Hepatocyte (in vitro differentiated cells): ENCODE measurements around the gene RBM23. TPM values are rescaled to one million over a fixed set of nuclear protein-coding genes. Genes with fewer than 3 reads are reported as not detected.

Experiments
- DNase-seq: peaks from one replicate; pipeline ENCODE4 v3.0.0-alpha.2; 2016; ENCODE audit warnings: low spot score
- H2AFZ ChIP-seq: fragments of 200-600 bp; sonication (generic); 2 replicates; pipeline ENCODE4 v1.6.0; 2016; ENCODE audit warnings: antibody characterized with exemption, mild to moderate bottlenecking
- H3K27ac ChIP-seq: fragments of 200-600 bp; sonication (generic); 2 replicates; pipeline ENCODE4 v1.5.1; 2016; ENCODE audit warnings: mild to moderate bottlenecking
- H3K27me3 ChIP-seq: fragments of 200-600 bp; sonication (generic); 2 replicates; pipeline ENCODE4 v1.6.1; 2016
- H3K36me3 ChIP-seq: fragments of 200-600 bp; sonication (generic); replicated peaks from 2 replicates; pipeline ENCODE4 v1.5.1; 2016; ENCODE audit warnings: low read depth; ENCODE audit not compliant: insufficient read depth
- H3K4me1 ChIP-seq: fragments of 200-600 bp; sonication (generic); 2 replicates; pipeline ENCODE4 v1.5.1; 2016; ENCODE audit warnings: mild to moderate bottlenecking, moderate library complexity; ENCODE audit not compliant: insufficient read depth
- H3K4me2 ChIP-seq: fragments of 200-600 bp; sonication (generic); 2 replicates; pipeline ENCODE4 v1.6.0; 2016
- H3K4me3 ChIP-seq: fragments of 200-600 bp; sonication (generic); 2 replicates; pipeline ENCODE4 v1.5.1; 2016; ENCODE audit warnings: mild to moderate bottlenecking
- H3K79me2 ChIP-seq: fragments of 200-600 bp; sonication (generic); 2 replicates; pipeline ENCODE4 v1.6.0; 2017; ENCODE audit warnings: mild to moderate bottlenecking
- H3K9me2 ChIP-seq: fragments of 200-600 bp; sonication (generic); replicated peaks from 2 replicates; pipeline ENCODE4 v1.6.0; 2017; ENCODE audit warnings: mild to moderate bottlenecking; ENCODE audit not compliant: insufficient read depth
- H3K9me3 ChIP-seq: fragments of 200-600 bp; sonication (generic); 2 replicates; pipeline ENCODE4 v1.5.1; 2016; ENCODE audit warnings: low read depth, mild to moderate bottlenecking
- H4K20me1 ChIP-seq: fragments of 200-600 bp; sonication (generic); 2 replicates; pipeline ENCODE4 v1.6.0; 2016; ENCODE audit warnings: mild to moderate bottlenecking; ENCODE audit not compliant: insufficient read depth, poor library complexity, severe bottlenecking
- CTCF ChIP-seq: fragments of 200-600 bp; sonication (generic); IDR thresholded peaks from 2 replicates; pipeline ENCODE4 v1.5.1; 2016; ENCODE audit warnings: antibody characterized with exemption, mild to moderate bottlenecking; ENCODE audit not compliant: poor library complexity
- EZH2 ChIP-seq: fragments of 200-600 bp; sonication (generic); IDR thresholded peaks from 2 replicates; pipeline ENCODE4 v1.6.1; 2016; ENCODE audit warnings: antibody characterized with exemption, mild to moderate bottlenecking, borderline replicate concordance
- EZH2phosphoT487 ChIP-seq: fragments of 200-600 bp; sonication (generic); IDR thresholded peaks from one replicate; pipeline ENCODE4 v1.6.1; 2018; ENCODE audit warnings: antibody characterized with exemption, mild to moderate bottlenecking, low read depth, moderate library complexity; ENCODE audit not compliant: unreplicated experiment, severe bottlenecking
- WGBS: methylation state at CpG from one replicate; pipeline ENCODE4 v1.1.6; 2016; ENCODE audit warnings: low lambda C conversion rate; ENCODE audit errors: missing lambda C conversion rate; 5-methylcytosine and 5-hydroxymethylcytosine counted together
- polyA plus RNA-seq: library from polyadenylated mRNA; unstranded; fragments of >200 nt; fragmentation: Nextera tagmentation; extraction: Ambion mirVana; gene quantifications from 2 replicates; pipeline ENCODE4 v1.2.1, GENCODE V29; 2016
- total RNA-seq: library from RNA; depleted of rRNA; stranded (reverse); fragments of >200 nt; gene quantifications from 2 replicates; pipeline ENCODE4 v1.2.3, GENCODE V29; 2014

The RBM23 gene
- total and polyA plus RNA-seq, 2 experiments from 2014 or later: 74.1 to 236 TPM

- TF ChIP-seq EZH2 (no peak), EZH2phosphoT487 (no peak), CTCF (no peak)
- H3K27me3 ChIP-seq: no peaks in the 10 kb centered on the region
- no peak for DNase-seq
- H3K4me2 ChIP-seq: no peak overlapping the region
- peaks cover 4% of the 10 kb centered on the region for H3K79me2 ChIP-seq
- no peaks in the 10 kb centered on the region for H4K20me1 ChIP-seq
- no peaks in the 10 kb centered on the region for H3K9me3 ChIP-seq
- no peak overlapping the region for H2AFZ ChIP-seq
- H3K4me3 ChIP-seq: no peak overlapping the region
- no peaks in the 10 kb centered on the region for H3K9me2 ChIP-seq
- no peaks in the 10 kb centered on the region for H3K36me3 ChIP-seq
- 91% methylated on average over 1 of the region's 1 CpG for WGBS
- no peak overlapping the region for H3K27ac ChIP-seq
- H3K4me1 ChIP-seq: peaks cover 12% of the 10 kb centered on the region
Observed at GRCh38 chr14:22890416-22890815, 28.5 kb downstream of the RBM23 start.

GRCh38 chr14:22888662-22889061 is 30.3 kb downstream of the RBM23 start:
- no peaks in the 10 kb centered on the region for H3K9me2 ChIP-seq
- H2AFZ ChIP-seq: no peak overlapping the region
- no peak overlapping the region for H3K4me3 ChIP-seq
- H3K9me3 ChIP-seq: no peaks in the 10 kb centered on the region
- no peak overlapping the region for H3K4me2 ChIP-seq
- H3K27ac ChIP-seq: no peak overlapping the region
- H3K27me3 ChIP-seq: no peaks in the 10 kb centered on the region
- peaks cover 22% of the 10 kb centered on the region for H3K4me1 ChIP-seq
- 93% methylated on average over 4 of the region's 4 CpGs for WGBS
- no peaks in the 10 kb centered on the region for H3K36me3 ChIP-seq
- no peak for TF ChIP-seq CTCF
- DNase-seq: no peak
- H4K20me1 ChIP-seq: no peaks in the 10 kb centered on the region
- peaks cover 4% of the 10 kb centered on the region for H3K79me2 ChIP-seq

- H3K4me3 ChIP-seq: no peak overlapping the region
Observed at GRCh38 chr14:22887990-22888378, 31.0 kb downstream of the RBM23 start.

More at GRCh38 chr14:22887990-22888378, 31.0 kb downstream of the RBM23 start:
- no peaks in the 10 kb centered on the region for H3K27me3 ChIP-seq
- H3K4me1 ChIP-seq: peaks cover 27% of the 10 kb centered on the region
- TF ChIP-seq EZH2 (no peak), CTCF (no peak), EZH2phosphoT487 (no peak)
- H3K4me2 ChIP-seq: peak overlapping the region; percentile 83
- H4K20me1 ChIP-seq: no peaks in the 10 kb centered on the region
- H3K9me2 ChIP-seq: no peaks in the 10 kb centered on the region
- H3K27ac ChIP-seq: peak overlapping the region; percentile 67
- no peaks in the 10 kb centered on the region for H3K36me3 ChIP-seq
- no peaks in the 10 kb centered on the region for H3K9me3 ChIP-seq
- H3K79me2 ChIP-seq: peaks cover 4% of the 10 kb centered on the region
- H2AFZ ChIP-seq: no peak overlapping the region
- 80% methylated on average over 5 of the region's 5 CpGs for WGBS
- DNase-seq: no peak
